ENCODE data around the gene CACNA1A.
"Not testable (repeated sequence)": the region's sequence is repeated elsewhere in the genome, so short reads cannot be mapped to it uniquely, and the experiment has no call there.

CACNA1A gene

DNA sequence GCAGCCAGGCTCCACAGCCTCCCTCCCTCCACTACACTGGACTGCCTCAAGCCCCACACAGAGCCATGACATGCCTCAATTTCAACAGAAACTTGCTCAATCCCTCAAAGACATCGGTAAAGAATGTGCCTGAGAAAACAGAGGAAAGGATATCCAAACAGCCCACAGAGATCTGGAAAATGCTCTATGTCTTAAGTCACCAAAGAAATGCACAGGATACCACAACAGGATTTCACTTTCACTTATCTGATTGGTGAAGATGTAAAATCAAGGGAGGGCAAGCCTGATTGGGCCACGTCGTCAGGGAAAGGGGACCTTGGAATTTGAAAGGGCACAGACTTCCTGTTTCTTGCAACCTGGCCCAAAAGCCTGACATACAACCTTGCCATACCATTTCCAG lies 14.2 kb downstream of the CACNA1A start:
- DNase-seq: no peak

DNA sequence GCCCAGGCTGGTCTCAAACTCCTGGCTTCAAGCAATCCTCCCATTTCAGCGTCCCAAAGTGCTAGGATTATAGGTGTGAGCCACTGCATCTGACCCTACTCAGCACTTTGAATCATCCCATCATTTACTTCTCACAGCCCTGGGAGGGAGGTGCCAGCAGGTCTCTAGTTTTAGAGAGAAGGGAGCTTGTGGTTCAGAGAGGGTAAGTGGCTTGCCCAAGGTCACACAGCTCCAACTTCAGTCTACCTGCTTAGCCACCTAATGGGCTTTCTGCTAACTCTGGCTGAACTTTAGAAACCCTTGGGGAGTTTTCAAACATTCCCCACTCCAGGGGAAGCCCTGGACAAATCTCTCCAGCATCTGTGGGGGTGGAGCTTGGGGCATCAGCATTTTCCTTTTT lies 18.3 kb downstream of the CACNA1A start:
- DNase-seq: no peak

DNA sequence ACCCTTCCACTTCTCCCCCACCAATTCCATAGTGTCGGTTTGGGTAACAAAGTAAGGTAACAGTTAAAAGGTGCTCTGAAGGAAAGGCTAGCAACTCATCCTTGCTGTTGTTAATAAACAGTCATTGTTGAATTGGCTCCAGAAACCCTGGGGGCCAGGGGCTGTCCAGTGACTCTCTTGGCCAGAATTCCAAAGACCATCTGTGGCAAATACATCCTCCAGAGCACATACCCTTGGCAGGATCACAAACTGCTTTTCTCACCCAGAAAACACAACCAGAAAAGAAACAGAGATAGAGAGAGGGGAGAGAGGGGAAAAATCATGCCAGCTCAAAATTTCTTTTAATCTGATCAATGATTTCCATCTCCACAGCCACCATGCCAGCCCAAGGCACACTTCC lies 22.1 kb downstream of the CACNA1A start:
- no peak for DNase-seq

DNA sequence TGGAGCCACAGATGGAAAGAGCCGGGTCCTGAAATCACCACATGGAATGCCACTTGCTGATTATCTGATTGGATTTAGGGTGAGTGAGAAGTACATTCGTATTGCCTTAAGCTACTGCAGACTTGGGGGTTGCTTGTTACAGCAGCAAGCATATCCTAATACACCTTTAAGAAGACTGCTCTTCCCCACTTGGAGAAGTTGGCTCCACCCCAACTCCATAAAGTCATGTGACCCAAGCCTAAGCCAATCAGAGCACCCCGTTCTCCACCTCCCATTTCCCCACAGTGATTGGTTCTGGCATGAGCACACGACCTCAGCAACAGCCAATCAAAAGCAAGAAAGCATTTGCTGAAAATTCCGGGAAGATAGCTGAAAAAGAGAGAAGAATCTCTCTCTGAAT lies 23.1 kb downstream of the CACNA1A start:
- no peak for DNase-seq

DNA sequence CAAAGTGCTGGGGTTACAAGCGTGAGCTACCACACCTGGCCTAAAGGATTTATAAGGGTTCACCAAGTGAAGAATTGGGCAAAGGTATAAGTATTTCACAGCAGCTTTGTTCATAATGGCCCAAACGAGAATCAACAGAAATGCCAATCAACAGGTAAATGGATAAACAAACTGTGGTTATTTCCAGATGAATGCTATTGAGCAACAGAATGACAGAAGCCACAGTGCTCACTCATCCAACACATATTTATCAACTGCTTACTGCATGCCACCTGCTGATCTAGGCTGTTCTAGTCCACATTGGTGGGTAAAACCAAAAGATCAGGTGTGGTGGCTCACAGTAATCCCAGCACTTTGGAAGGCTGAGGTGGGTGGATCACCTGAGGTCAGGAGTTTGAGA lies 27.7 kb downstream of the CACNA1A start:
- DNase-seq: no peak

DNA sequence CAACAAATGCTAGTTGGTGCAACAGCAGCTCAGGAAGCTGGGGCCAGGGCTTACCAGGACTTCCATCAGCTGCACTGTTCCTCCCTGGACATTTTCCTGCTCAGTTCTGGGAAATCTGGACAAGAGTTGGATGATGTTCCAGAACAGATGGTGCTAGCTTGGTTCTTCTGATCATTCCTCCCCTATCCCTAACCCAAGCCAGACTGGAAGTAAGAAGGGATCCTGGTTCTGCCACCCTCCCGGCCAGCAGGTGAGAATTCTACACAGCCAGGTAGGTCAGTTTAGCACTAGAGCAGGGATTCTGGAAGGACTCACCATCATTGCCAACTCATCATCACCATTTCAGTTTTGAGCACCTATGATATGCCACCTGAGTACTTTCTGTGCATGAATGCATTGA lies 30.2 kb downstream of the CACNA1A start:
- no peak for DNase-seq

DNA sequence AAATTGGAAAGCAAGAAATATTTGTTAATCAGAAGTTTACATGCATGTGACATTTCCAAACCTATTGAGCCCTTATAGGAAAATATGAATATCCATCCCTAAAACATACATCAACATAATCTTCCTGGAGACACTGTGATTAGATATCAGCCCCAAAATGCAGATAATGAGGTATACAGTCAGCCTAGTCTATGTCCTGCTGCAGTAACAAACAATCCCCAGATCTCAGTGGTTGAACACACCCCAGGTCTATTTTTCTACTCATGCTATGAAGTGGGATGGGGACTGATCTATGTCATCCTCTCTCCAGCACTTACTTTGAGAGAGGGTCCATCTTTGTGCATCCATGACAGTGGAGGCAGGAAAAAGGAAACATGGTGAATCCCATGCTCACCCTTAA lies 31.2 kb downstream of the CACNA1A start:
- DNase-seq: no peak

DNA sequence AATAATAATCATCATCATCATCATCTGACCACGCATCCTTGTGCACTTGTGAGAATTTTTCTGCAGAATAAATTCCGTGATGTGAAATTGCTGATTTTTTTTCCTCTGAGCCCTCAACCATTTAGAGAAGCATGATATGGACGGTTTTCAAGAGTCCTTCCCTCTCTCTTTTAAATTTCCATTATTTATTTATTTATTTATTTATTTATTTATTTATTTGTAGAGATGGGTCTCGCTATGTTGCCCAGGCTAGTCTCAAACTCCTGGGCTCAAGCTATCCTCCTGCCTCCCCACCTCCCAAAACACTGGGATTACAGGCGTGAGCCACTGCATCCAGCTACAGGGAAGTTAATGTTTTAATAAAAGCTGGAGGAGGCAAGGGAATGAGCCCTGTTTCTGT lies 39.6 kb downstream of the CACNA1A start:
- no peak for DNase-seq

DNA sequence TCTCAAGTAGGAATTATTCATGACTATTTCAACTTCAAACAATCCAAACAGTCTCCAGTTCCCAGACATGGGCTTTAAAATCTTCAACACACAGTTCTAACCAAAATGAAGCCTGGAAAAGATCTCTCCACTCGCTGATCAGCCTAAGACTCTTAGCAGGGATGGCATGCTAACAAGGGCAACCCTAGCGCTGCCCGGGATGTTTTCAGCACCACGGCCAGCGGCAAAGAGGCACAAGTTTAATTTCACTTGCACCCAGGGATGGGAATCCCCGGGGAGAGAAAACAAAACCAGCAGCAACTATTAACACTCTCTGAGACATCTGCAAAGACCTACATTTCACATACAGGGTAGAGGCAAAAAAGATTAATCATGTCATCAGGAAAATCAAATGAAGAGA lies 43.0 kb downstream of the CACNA1A start:
- peak; percentile 6 to 13 for DNase-seq

DNA sequence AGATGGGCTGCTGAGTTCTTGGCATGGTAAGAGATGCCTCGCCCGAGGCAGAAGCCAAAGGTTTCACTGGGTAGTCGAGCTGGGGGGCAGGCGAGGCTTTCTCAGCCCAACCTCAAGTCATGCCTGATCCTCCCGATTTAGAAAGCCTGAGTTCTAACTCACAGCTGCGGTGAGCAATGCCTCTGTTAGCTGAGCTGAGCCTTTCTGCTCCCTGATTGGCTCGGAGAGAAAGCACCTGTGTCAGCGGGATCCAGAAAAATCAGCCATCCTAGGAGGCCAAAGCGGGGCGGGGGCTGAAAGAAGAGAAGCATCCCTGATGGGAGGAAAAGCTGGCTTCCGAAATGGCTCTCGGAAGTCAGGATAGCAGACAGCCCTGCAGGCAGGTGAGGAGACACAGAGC lies 44.7 kb downstream of the CACNA1A start:
- no peak for DNase-seq

DNA sequence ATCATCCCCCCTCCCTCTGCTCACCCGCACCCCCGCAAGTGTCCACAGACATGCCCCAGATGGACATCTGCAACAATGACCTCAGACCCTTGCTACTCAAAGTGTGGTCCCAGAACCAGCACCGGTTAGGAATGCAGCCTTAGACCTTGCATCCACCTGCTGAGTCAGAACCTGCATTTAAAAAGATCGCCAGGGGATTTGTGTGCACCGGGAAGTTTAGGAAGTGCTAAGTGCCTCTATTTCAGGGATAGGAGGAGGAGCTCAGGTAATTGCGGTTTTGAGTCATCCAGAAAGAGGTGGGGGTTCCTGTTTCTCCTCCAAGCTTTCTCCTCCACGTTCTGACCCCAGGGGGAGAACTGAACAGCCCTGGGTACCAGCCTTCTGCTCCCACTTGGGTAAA lies 46.2 kb downstream of the CACNA1A start:
- DNase-seq: no peak

DNA sequence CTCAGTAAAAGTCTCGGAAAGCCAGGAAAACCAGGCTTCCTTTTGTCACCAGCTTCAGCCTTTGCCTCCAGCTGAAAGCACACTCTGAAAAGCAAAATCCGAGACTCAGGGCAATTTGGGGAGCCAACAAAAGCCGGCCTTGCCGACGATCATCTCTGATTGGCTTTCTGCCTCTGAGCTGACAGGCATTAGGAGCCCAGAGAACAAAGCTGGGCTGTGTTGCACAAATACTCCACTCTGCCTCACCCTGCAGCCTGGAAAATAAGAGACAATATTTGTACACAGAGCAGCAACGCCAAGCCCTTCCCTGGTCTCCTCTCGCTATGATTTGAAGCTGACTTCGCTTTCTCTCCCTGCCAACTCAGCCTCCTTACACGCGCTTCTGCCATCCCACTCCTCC lies 46.9 kb downstream of the CACNA1A start:
- no peak for DNase-seq

DNA sequence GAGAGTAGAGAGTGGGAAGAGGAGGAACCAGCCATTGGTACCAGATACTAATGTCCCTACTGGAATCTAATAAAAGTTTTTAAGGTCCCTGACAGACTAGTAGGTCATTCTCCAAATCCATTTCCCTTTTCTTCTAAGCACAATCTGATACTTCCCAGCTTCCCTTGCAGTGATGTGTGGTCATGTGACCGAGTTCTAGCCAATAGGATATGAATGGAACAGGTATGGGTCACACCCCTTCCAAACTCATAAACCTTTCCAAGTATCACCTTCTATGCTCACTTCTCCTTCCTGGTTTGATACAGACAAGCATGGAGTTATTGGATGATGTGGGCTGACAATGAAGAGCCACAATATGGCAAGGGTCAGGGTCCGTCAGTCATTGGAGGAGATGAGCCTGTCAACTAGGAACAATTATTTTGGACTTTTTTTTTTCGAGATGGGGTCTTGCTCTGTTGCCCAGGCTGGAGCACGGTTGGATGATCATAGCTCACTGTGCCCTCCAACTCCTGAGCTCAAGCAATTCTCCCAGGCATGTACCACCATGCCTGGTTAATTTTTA lies 54.8 kb downstream of the CACNA1A start:
- DNase-seq: no peak

DNA sequence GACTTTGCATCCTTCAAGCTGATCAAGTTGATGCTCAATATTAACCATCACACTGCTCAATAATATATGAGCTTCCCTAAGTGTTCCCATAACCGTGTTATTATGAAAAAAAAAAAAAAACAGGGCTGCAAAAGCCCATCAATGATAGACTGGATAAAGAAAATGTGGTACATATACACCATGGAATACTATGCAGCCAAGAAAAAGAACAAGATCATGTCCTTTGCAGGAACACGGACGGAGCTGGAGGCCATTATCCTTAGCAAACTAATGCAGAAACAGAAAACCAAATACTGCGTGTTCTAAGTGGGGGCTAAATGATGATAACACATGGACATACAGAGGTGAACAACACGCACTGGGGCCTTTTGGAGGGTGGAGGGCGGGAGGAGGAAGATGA lies 58.3 kb downstream of the CACNA1A start:
- DNase-seq: no peak

DNA sequence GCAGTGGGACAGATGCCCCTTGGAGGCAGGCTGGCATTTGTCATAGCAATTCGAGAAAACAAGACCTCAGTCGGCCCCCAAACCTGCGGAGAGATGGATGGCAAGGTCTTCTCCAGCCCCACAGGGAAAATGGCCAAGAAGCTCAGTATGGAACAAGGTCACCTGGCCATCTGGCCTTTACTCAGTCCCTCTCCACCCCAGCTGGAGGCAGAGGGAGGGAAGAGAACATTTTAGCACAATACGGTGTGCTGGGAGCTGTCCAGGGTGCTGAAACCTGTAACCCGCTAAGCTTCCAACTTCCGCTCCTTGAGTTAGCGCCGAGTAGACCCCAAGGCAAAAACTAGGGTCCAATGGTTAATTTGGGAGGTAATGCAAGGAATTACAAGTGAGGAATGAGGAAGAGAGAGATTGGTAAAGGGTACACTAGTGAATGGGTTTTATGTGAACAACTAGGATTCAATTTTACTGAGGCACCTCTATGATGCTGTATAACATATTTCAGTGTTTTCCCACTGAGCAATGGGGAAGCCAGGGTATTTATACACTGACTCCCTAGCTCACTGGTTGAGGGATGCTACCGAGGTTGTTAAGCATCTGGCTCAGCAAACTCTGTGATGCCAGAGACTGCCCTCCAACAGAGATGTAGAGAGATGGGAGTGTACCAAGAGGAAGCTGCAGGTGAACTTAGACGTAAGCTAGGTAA lies 64.3 kb downstream of the CACNA1A start:
- peak; percentile 41 to 45 for DNase-seq

DNA sequence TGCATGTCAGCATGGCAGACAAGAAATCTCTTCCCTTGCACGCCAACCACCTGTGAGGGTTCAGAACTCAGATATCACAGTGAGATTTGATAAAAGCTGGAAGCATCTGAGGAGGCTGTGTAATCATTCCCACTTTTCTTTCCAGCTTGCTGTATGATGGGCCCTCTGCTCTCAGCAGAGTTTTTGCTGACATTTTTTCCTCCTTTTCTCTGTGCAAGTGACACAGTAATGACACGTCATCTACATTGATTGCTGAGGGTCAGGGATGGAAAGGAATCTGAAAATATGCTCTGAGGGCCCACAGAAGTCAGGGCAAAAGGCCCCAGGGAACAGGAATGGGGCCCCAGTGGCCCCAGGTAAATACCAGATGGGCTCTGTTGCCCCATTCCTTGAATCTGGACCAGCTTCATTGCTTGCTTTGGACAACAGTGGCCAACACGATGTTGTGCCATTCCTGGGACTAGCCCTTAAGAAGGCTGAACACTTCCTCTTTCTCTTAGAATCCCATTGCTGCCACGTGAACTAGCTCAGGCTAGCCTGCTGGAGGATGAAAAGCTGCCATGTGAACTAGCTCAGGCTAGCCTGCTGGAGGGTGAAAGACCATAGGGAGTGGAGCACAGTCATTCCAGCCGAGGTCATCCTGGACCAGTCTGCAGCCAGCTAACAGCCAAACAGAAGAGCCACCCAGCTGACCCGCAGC lies 68.2 kb downstream of the CACNA1A start:
- DNase-seq: no peak

DNA sequence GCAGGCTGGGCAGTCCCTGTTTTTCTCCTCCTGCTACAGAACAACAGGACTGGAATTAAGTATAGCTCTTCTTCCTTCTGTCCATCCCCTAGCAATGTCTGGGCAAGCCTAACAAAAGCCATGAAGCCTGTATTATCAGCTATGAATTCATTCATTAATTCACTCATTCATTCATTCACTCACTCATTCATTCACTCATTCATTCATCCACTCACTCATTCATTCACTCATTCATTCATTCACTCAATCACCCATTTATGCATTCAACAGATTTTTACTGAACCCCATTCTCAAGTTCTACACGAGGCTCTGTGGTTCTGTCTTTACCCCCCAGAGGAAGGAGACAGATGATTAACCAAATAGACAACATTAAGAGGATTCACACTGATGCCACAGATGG lies 69.9 kb downstream of the CACNA1A start:
- no peak for DNase-seq

DNA sequence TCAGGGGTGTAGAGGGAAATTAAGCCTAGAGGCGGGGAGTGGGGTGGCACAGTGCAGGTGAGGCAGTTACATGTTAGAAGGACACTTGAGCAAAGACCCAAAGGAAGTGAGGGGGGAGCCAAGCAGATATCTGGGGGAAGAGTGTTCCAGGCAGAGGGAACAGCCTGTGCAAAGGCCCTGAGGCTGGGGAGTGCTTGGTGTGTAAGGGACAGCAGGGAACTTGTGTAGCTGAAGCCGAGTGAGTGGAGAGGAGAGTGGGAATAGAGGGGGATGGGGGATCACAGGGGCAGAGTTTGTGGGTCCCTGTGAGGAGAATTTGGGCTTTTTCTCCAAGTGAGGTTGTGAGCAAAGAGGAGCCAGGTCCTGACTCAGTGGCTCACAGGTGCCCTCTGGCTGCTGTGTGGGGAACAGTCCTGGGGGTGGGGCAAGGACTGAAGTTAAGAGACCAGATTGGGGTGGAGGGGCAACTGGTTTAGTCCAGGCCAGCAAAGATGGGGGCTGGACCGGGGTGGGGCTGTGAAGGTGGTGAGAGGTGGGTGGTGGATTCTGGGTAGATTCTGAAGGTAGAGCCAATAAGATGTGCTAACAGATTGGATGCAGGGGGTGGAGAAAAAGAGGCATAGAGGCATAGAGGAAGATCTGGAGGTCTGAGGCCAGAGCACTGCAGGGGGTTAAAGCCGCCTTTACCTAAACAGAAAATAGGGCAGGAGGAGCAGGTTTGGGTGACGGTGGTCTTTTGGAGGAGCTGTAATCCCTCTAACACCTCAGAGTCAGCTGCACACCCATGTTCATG lies 75.3 kb downstream of the CACNA1A start:
- DNase-seq: peak; percentile 65 to 70

DNA sequence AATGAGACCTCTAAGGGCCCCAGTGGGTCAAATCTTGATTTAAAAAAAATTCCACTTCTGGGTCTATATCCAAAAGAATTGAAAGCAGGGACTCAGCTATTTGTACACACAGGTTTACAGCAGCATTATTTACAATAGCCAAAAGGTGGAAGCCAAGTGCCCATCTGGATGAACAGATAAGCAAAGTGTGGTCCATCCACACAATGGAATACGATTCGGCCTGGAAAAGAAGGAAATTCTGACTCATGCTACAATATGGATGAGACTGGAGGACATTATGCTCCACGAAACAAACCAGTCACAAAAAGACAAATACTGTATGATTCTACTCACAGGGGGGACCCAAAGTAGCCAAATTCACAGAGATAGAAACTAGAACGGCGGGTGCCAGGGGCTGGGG lies 76.7 kb downstream of the CACNA1A start:
- DNase-seq: no peak

DNA sequence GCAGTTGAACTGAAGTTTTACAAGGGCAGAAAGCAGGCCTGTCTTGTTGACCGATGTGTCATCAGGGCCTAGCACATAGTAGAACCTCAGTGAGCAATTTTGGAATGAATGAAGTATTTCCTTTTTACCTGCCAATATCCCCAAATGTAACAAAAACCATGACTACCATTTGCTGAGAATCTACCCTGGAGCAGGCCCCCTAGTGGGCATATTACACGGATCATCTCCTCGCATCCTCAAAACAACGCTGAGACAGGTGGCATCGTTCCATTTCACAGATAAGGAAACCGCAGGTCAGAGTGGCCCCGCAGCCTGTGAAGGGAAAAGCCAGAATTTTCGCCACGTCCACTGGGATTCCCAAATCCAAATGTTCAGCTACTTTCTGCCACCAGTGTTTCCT lies 77.9 kb downstream of the CACNA1A start:
- DNase-seq: peak; percentile 12 to 17

DNA sequence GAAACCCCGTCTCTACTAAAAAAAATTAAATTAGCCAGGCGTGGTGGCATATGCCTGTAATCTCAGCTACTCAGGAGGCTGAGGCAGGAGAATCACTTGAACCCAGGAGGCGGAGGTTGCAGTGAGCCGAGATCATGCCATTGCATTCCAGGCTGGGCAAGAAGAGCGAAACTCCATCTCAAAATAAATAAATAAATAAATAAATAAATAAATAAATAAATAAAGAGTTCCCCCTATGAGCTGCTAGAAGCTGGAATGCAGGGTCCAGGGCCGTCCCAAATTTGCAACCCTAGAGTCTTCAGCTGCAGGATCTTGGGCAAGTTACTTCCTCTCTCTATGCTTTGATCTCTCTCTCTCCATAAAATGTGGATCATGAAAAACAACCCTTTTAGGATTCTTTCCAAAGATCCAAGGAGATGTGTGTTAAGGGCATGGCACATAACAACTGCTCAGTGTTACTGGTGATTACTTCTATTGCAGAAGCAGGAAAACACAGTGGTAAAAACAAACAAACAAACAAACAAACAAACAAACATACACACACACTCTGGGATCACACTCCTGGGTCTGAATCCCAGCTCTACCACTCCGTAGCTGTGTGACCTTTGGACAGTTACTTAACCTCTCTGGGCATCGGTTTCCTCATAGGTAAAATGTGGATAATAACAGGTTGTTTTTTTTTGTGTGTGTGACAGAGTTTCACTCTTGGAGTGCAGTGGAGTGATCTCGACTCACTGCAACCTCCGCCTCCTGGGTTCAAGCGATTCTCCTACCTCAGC lies 78.8 kb downstream of the CACNA1A start:
- DNase-seq: no peak

DNA sequence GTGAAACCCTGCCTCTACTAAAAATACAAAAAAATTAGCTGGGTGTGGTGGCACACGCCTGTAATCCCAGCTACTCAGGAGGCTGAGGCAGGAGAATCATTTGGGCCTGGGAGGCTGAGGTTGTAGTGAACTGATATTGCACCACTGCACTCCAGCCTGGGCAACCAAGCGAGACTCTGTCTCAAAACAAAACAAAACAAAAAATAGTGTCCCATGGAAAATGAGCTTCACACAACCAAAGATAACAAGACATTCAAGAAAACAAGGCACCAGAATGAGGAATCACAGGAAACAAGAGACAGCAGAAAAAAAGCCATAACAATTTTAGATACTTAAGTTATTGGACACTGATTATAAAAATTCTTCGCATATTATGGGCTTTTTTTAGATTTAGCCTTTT lies 80.4 kb downstream of the CACNA1A start:
- not testable (repeated sequence) for DNase-seq

DNA sequence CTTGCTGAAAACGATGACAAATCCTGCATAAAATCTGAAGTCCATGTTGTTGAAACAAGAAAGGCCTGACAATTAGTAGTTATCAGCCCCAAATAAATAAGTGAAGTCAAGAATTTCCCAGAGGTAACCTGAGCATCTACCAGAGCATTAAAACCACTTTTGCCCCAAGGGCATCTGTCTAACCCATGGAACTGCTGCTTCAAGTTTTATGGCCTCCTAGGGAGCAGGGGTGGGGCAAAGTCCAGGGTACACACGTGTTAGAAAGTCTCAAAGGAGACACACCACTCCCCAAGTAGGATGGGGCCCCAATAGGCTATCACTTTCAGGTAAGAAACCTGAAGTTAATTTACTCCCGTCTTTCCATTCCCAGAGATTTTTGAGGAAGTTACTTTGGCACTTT lies 81.1 kb downstream of the CACNA1A start:
- no peak for DNase-seq

Measured in activated CD4-positive, alpha-beta T cell treated with anti-CD3 and anti-CD28 coated beads, Interleukin-2, amount 50 U/mL, for 48 hours (primary cell).